ENCODE data around the gene AREL1. TPM values are rescaled to one million over a fixed set of nuclear protein-coding genes. Genes with fewer than 3 reads are reported as not detected.
A peak's percentile ranks its signal among the peaks of the same experiment; 100 is the strongest.

The AREL1 gene
- total RNA-seq, 1 donor from 2014 or later, result 21.9 TPM

DNA sequence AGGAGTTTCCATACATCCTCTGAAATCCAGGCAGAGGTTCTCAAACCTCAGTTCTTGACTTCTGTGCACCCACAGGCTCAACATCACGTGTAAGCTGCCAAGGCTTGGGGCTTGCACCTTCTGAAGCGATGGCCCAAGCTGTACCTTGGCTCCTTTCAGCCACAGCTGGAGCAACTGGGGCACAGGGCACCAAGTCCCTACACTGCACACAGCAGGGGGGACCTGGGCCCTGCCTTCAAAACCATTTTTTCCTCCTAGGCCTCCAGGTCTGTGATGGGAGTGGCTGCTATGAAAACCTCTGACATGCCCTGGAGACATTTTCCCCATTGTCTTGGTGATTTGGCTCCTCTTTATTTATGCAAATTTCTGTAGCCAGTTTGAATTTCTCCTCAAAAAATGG, 10.6 kb downstream of the AREL1 start:
- no peak overlapping the region for H3K9ac ChIP-seq (ENCODE audit: low read depth in 1 of 3, low read length in 3 of 3)
- no peaks in the 10 kb centered on the region for H3K27me3 ChIP-seq (ENCODE audit: control insufficient read depth in 3 of 3, insufficient read depth in 3 of 3, low read length in 3 of 3)
- no peaks in the 10 kb centered on the region for H3K9me3 ChIP-seq (ENCODE audit: control insufficient read depth in 3 of 3, low read length in 3 of 3)
- H3K36me3 ChIP-seq (ENCODE audit: control insufficient read depth in 3 of 3, insufficient read depth in 3 of 3, low read length in 3 of 3), result peaks cover 1 to 4% (median 2%) of the 10 kb centered on the region in 3 donors
- no peaks in the 10 kb centered on the region for H3K4me1 ChIP-seq (ENCODE audit: control insufficient read depth in 3 of 3, insufficient read depth in 3 of 3, low read length in 3 of 3)
- H3K4me3 ChIP-seq (ENCODE audit: low read length in 3 of 3), result no peak overlapping the region
- H3K27ac ChIP-seq (ENCODE audit: low read depth, low read length), result no peak overlapping the region

DNA sequence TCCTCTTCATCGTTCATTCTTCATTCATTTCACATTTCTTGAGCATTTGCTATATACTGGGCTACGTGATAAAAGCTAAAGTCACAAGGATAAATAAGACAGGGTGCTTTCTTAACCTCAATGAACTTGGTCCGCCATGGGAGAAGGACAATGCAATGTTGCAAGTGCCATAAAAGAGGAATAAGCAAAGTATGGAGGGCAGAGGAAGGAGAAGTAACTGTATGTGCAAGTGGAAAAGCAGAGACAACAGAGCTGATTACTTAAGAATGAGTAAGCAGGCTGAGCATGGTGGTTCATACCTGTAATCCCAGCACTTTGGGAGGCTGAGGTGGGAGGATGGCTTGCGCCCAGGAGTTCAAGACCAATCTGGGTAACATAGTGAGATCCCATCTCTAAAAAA, 14.4 kb downstream of the AREL1 start:
- H3K9me3 ChIP-seq (ENCODE audit: control insufficient read depth in 3 of 3, low read length in 3 of 3), result no peaks in the 10 kb centered on the region
- no peak overlapping the region for H3K9ac ChIP-seq (ENCODE audit: low read depth in 1 of 3, low read length in 3 of 3)
- H3K36me3 ChIP-seq (ENCODE audit: control insufficient read depth in 3 of 3, insufficient read depth in 3 of 3, low read length in 3 of 3), result peaks cover 2 to 6% (median 4%) of the 10 kb centered on the region in 3 donors
- no peak overlapping the region for H3K27ac ChIP-seq (ENCODE audit: low read depth, low read length)
- no peak overlapping the region for H3K4me3 ChIP-seq (ENCODE audit: low read length in 3 of 3)
- H3K27me3 ChIP-seq (ENCODE audit: control insufficient read depth in 3 of 3, insufficient read depth in 3 of 3, low read length in 3 of 3), result no peaks in the 10 kb centered on the region
- H3K4me1 ChIP-seq (ENCODE audit: control insufficient read depth in 3 of 3, insufficient read depth in 3 of 3, low read length in 3 of 3), result no peaks in the 10 kb centered on the region

DNA sequence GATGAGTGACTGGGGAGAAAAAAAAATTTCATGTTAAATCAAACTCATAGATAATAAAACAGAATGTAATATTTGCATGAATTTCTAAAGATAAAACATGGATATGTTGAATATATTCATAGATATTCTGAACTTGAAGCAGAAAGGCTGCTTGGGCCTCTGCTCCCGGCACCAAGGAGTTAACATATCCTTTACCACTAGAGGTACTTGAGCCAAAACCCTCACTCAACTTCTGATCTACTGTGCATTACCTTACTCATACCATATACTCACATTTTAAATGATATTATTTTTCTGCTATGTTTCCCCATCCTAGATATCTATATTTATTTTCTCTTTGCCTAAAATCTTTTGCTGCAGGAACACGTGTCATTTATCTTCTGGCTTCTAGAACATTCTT, 14.9 kb downstream of the AREL1 start:
- peaks cover 2 to 6% (median 4%) of the 10 kb centered on the region in 3 donors for H3K36me3 ChIP-seq (ENCODE audit: control insufficient read depth in 3 of 3, insufficient read depth in 3 of 3, low read length in 3 of 3)
- H3K27me3 ChIP-seq (ENCODE audit: control insufficient read depth in 3 of 3, insufficient read depth in 3 of 3, low read length in 3 of 3), result no peaks in the 10 kb centered on the region
- H3K4me1 ChIP-seq (ENCODE audit: control insufficient read depth in 3 of 3, insufficient read depth in 3 of 3, low read length in 3 of 3), result no peaks in the 10 kb centered on the region
- H3K27ac ChIP-seq (ENCODE audit: low read depth, low read length), result no peak overlapping the region
- H3K9ac ChIP-seq (ENCODE audit: low read depth in 1 of 3, low read length in 3 of 3), result no peak overlapping the region
- no peak overlapping the region for H3K4me3 ChIP-seq (ENCODE audit: low read length in 3 of 3)
- H3K9me3 ChIP-seq (ENCODE audit: control insufficient read depth in 3 of 3, low read length in 3 of 3), result no peaks in the 10 kb centered on the region

DNA sequence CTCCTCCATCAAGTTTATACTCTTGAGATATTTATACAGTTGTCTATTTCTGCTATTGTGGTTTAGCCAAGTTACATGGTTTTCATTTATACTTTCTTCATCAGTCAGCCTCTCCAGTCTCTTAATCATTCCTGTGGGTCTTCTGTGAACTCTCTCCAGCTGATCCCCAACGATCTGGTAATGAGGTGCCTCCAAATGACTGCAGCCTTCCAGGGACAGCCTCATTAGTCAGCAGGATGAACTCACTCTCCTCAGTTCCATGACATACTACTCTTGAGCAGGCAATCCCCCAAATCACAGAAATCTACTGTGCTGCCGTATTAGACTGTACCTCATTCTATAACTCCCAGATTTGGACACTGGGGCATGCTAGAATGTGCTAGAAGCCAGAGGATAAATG, 15.3 kb downstream of the AREL1 start:
- no peak overlapping the region for H3K27ac ChIP-seq (ENCODE audit: low read depth, low read length)
- H3K4me1 ChIP-seq (ENCODE audit: control insufficient read depth in 3 of 3, insufficient read depth in 3 of 3, low read length in 3 of 3), result peaks cover 0 to 2% (median under 1%) of the 10 kb centered on the region in 3 donors
- no peaks in the 10 kb centered on the region for H3K27me3 ChIP-seq (ENCODE audit: control insufficient read depth in 3 of 3, insufficient read depth in 3 of 3, low read length in 3 of 3)
- H3K4me3 ChIP-seq (ENCODE audit: low read length in 3 of 3), result no peak overlapping the region
- no peak overlapping the region for H3K9ac ChIP-seq (ENCODE audit: low read depth in 1 of 3, low read length in 3 of 3)
- H3K36me3 ChIP-seq (ENCODE audit: control insufficient read depth in 3 of 3, insufficient read depth in 3 of 3, low read length in 3 of 3), result peaks cover 2 to 6% (median 4%) of the 10 kb centered on the region in 3 donors
- no peaks in the 10 kb centered on the region for H3K9me3 ChIP-seq (ENCODE audit: control insufficient read depth in 3 of 3, low read length in 3 of 3)

DNA sequence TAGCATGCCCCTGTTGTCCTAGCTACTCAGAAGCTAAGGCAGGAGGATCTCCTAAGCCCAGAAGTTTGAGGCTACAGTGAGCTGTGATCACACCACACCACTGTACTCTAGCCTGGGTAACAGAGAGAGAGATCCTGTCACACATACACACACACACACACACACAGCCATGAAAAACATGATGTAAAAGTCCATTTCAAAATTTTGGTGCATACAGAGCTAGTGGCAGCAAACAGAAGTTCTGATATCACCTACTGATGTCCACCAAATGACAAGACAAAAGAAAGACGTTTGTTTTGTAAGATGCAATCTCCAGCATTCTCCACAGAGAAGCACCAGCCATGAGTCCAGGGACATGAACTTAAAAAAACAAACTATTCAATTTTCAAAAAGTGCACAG, 15.9 kb downstream of the AREL1 start:
- Histone ChIP-seq H3K4me1 (ENCODE audit: control insufficient read depth in 3 of 3, insufficient read depth in 3 of 3, low read length in 3 of 3) (peaks cover 0 to 6% (median 2%) of the 10 kb centered on the region in 3 donors), H3K4me3 (ENCODE audit: low read length in 3 of 3) (no peak overlapping the region), H3K36me3 (ENCODE audit: control insufficient read depth in 3 of 3, insufficient read depth in 3 of 3, low read length in 3 of 3) (peaks cover 0 to 6% (median 4%) of the 10 kb centered on the region in 3 donors), H3K9ac (ENCODE audit: low read depth in 1 of 3, low read length in 3 of 3) (no peak overlapping the region), H3K27me3 (ENCODE audit: control insufficient read depth in 3 of 3, insufficient read depth in 3 of 3, low read length in 3 of 3) (no peaks in the 10 kb centered on the region), H3K9me3 (ENCODE audit: control insufficient read depth in 3 of 3, low read length in 3 of 3) (no peaks in the 10 kb centered on the region), H3K27ac (ENCODE audit: low read depth, low read length) (no peak overlapping the region)

DNA sequence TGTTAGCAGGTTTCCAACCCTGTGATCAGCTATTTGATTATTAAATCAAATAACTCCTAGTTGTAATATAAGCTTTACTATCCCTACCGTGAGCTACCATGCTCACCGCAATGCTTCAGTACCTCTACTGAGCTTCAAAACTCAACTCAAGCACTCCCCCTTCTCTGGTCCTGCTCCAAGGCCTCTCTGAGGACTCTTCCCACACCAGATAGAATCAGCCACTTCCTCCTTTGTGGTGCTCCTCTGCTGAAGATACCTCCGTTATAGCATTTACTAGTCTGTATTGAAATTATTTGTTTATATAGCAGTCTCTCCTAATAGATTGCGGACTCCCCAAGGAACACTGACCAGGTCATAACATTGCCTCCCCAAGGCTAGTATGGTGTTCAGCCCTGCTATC, 17.5 kb downstream of the AREL1 start:
- no peak overlapping the region for H3K27ac ChIP-seq (ENCODE audit: low read depth, low read length)
- no peak overlapping the region for H3K9ac ChIP-seq (ENCODE audit: low read depth in 1 of 3, low read length in 3 of 3)
- no peaks in the 10 kb centered on the region for H3K27me3 ChIP-seq (ENCODE audit: control insufficient read depth in 3 of 3, insufficient read depth in 3 of 3, low read length in 3 of 3)
- H3K4me3 ChIP-seq (ENCODE audit: low read length in 3 of 3), result no peak overlapping the region
- peaks cover 0 to 9% (median 5%) of the 10 kb centered on the region in 3 donors for H3K4me1 ChIP-seq (ENCODE audit: control insufficient read depth in 3 of 3, insufficient read depth in 3 of 3, low read length in 3 of 3)
- no peaks in the 10 kb centered on the region for H3K9me3 ChIP-seq (ENCODE audit: control insufficient read depth in 3 of 3, low read length in 3 of 3)
- H3K36me3 ChIP-seq (ENCODE audit: control insufficient read depth in 3 of 3, insufficient read depth in 3 of 3, low read length in 3 of 3), result peaks cover 0 to 12% (median 9%) of the 10 kb centered on the region in 3 donors

DNA sequence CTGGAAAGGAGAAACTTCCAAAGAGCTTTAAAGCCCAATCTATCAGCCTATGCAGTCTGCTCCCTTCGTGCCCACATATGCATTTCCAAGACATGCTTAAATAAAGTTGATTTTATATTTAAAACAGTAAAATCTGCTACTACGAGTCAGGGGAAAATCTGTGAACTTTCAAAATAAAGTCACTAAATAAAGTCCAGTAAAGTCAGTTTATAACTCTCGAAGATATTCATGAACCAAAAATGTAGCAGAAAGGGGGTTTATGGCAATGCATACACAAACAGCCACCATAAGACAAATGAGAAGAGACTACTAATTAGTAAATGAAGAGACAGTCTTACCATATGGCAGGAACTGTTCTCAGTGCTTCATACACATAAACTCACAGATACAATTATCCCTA, 19.7 kb downstream of the AREL1 start:
- no peaks in the 10 kb centered on the region for H3K9me3 ChIP-seq (ENCODE audit: control insufficient read depth in 3 of 3, low read length in 3 of 3)
- H3K27me3 ChIP-seq (ENCODE audit: control insufficient read depth in 3 of 3, insufficient read depth in 3 of 3, low read length in 3 of 3), result no peaks in the 10 kb centered on the region
- no peak overlapping the region for H3K27ac ChIP-seq (ENCODE audit: low read depth, low read length)
- H3K9ac ChIP-seq (ENCODE audit: low read depth in 1 of 3, low read length in 3 of 3), result no peak overlapping the region
- H3K4me1 ChIP-seq (ENCODE audit: control insufficient read depth in 3 of 3, insufficient read depth in 3 of 3, low read length in 3 of 3), result peaks cover 0 to 9% (median 5%) of the 10 kb centered on the region in 3 donors
- H3K4me3 ChIP-seq (ENCODE audit: low read length in 3 of 3), result no peak overlapping the region
- H3K36me3 ChIP-seq (ENCODE audit: control insufficient read depth in 3 of 3, insufficient read depth in 3 of 3, low read length in 3 of 3), result peaks cover 0 to 14% (median 13%) of the 10 kb centered on the region in 3 donors

DNA sequence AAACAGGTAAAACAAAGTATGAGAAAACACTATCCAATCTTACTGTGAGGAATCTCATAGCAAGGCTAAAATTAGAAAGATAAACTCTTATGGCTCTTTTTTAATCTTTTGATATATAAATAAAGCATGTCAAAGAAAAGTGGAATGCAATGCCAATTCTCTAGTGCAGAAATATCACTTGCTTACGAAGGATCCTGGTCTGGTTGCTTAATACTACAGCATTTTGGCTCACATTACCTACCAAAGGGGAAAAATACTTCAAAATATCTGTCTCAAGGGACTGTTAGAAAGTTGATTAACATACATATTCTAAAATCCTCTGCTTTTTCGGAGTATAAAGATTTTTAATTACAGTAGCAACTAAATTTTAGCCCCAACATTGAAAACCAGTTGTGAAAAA, 21.4 kb downstream of the AREL1 start:
- Histone ChIP-seq H3K27me3 (ENCODE audit: control insufficient read depth in 3 of 3, insufficient read depth in 3 of 3, low read length in 3 of 3) (no peaks in the 10 kb centered on the region), H3K4me3 (ENCODE audit: low read length in 3 of 3) (no peak overlapping the region), H3K36me3 (ENCODE audit: control insufficient read depth in 3 of 3, insufficient read depth in 3 of 3, low read length in 3 of 3) (peaks cover 0 to 16% (median 14%) of the 10 kb centered on the region in 3 donors), H3K9me3 (ENCODE audit: control insufficient read depth in 3 of 3, low read length in 3 of 3) (no peaks in the 10 kb centered on the region), H3K27ac (ENCODE audit: low read depth, low read length) (peak overlapping the region; percentile 36), H3K4me1 (ENCODE audit: control insufficient read depth in 3 of 3, insufficient read depth in 3 of 3, low read length in 3 of 3) (peaks cover 0 to 9% (median 5%) of the 10 kb centered on the region in 3 donors), H3K9ac (ENCODE audit: low read depth in 1 of 3, low read length in 3 of 3) (no peak overlapping the region)

DNA sequence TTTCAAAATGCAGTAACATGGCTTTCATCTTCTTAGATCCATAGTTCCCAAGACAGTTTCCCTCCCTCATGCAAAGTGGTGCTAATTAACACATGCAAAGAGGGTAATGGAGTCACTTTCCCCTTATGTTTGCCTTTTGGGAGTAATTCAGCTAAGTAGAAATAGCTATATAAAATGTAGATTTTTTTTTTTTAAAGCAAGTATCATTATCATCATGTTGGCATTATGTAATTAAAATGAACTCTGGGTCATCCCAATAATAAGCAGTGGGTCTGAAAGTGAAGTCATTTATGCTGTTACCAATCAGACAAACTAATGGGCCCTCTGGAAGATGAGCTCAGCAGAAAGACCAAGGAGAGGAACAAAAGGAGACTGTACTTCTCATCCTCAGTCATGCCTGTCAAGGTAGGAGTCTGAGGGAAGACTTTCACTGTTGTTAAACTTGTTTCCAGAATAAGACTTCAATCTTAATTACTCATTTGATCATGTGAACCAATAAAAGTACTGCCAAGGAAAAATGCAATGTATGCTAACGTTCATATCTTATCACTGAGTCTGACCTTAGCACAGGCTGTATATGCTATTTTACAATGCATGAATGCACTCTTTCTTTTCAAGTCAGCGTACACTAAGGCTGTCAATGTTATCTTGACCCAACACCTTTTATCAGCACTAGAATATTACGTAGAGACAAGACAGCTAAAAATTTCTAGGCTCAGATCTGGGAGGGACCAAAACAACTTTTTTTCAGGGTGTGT, 26.8 kb downstream of the AREL1 start:
- Histone ChIP-seq H3K4me1 (ENCODE audit: control insufficient read depth in 3 of 3, insufficient read depth in 3 of 3, low read length in 3 of 3) (no peaks in the 10 kb centered on the region), H3K36me3 (ENCODE audit: control insufficient read depth in 3 of 3, insufficient read depth in 3 of 3, low read length in 3 of 3) (peaks cover 4 to 43% (median 42%) of the 10 kb centered on the region in 3 donors), H3K4me3 (ENCODE audit: low read length in 3 of 3) (no peak overlapping the region), H3K9ac (ENCODE audit: low read depth in 1 of 3, low read length in 3 of 3) (no peak overlapping the region), H3K27me3 (ENCODE audit: control insufficient read depth in 3 of 3, insufficient read depth in 3 of 3, low read length in 3 of 3) (no peaks in the 10 kb centered on the region), H3K27ac (ENCODE audit: low read depth, low read length) (no peak overlapping the region), H3K9me3 (ENCODE audit: control insufficient read depth in 3 of 3, low read length in 3 of 3) (no peaks in the 10 kb centered on the region)

DNA sequence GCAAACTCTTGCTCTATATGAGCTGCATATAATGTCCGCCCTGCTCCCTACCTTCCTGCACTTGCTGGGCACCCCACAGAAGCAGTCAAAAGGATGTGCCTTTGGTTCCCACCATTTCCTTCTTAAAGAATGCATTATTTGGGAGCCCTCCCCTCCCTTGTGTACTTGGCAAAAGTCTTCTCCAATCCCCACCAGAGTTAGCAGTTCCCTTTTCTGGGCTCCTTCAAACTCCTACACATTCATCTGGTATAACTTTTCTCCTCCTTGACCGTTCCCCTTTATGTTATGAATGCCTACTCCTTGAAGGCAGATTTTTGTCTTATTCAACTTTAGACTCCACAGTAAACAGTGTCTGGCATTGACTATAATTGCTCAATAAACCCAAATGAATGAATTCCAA, 27.8 kb downstream of the AREL1 start:
- Histone ChIP-seq H3K4me3 (ENCODE audit: low read length in 3 of 3) (no peak overlapping the region), H3K27me3 (ENCODE audit: control insufficient read depth in 3 of 3, insufficient read depth in 3 of 3, low read length in 3 of 3) (no peaks in the 10 kb centered on the region), H3K4me1 (ENCODE audit: control insufficient read depth in 3 of 3, insufficient read depth in 3 of 3, low read length in 3 of 3) (no peaks in the 10 kb centered on the region), H3K36me3 (ENCODE audit: control insufficient read depth in 3 of 3, insufficient read depth in 3 of 3, low read length in 3 of 3) (peaks cover 4 to 40% (median 37%) of the 10 kb centered on the region in 3 donors), H3K9me3 (ENCODE audit: control insufficient read depth in 3 of 3, low read length in 3 of 3) (no peaks in the 10 kb centered on the region), H3K9ac (ENCODE audit: low read depth in 1 of 3, low read length in 3 of 3) (no peak overlapping the region), H3K27ac (ENCODE audit: low read depth, low read length) (no peak overlapping the region)

Measured in skeletal muscle tissue (tissue), 4 donors.